ENCODE data around the gene CACUL1. TPM values are rescaled to one million over a fixed set of nuclear protein-coding genes. Genes with fewer than 3 reads are reported as not detected.

CACUL1 gene
- total and polyA plus RNA-seq, 2 donors (not counting 3 experiments of a cell fraction or from before 2014, with no cell fraction given), result 6.0 to 35.1 TPM

DNA sequence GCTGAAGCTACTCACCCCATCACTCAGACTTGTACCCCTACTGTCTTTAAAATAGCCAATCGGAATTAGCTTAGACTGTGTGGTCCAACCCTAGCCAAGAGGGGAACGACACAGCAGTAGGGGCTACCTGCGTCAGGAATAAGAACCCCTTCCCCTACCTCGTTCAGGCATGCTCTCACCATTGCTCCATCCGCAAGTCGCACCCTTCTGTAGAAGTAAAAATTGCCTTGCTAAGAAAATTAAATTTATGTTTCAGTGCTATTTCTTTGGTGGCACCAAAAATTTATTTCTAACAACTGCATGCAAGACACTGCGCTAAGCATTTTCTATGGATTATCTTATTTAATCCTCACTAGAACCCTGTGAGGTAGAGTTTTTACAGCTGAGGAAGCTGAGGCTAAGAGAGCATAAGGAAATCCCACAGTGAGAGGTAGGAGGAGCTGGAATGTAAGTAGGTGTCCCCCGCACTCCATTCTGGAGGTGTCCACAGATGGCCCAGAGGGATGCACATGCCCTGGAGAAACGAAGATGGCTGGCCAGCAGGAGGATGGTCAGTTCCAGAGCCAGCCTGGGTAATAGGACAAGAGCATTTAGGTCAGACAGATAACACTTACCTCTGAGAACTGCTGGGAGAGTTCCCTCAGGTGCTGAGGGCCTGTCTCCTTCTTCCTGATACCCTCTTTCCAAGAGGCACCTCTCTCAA, 15.3 kb upstream of the CACUL1 start:
- CTCF ChIA-PET, result no interaction called here
- POLR2A ChIA-PET, result no interaction called here
- intact Hi-C loops (cut with micrococcal nuclease), result no loop called here

More for the DNA sequence above, 15.3 kb upstream of the CACUL1 start:
- H3K9me1 ChIP-seq (replicated peaks; ENCODE audit: control insufficient read depth, extremely low read depth, insufficient read depth, low read length), result no peaks in the 10 kb centered on the region
- no peak overlapping the region for H3K4me3 ChIP-seq (replicated peaks in 1 of 3; ENCODE audit: insufficient read depth in 1 of 3, low read depth in 1 of 3, low read length in 3 of 3)
- H3K27ac ChIP-seq (ENCODE audit: insufficient read depth, low read depth, low read length), result no peak overlapping the region
- no TSS peak for BruUV-seq (replicated peaks)
- H4K20me1 ChIP-seq (replicated peaks; ENCODE audit: control insufficient read depth, extremely low read depth, insufficient read depth, low read length), result no peaks in the 10 kb centered on the region
- dilution Hi-C loops (cut with MboI; ENCODE audit: extremely low pct_ligation_motif_present, low sequenced_read_pairs), result no loop called here
- no peaks in the 10 kb centered on the region for H3K79me2 ChIP-seq (ENCODE audit: control insufficient read depth, insufficient read depth, low read length)
- no peaks in the 10 kb centered on the region for H3K27me3 ChIP-seq (ENCODE audit: control insufficient read depth in 2 of 2, insufficient read depth in 2 of 2, low read length in 2 of 2)
- FAIRE-seq, result no peak
- no peak overlapping the region for H2AFZ ChIP-seq (ENCODE audit: low read depth, low read length)
- no peak overlapping the region for H3K4me2 ChIP-seq (ENCODE audit: insufficient read depth, low read length)
- no peak overlapping the region for H3K9ac ChIP-seq (replicated peaks; ENCODE audit: extremely low read depth, insufficient read depth, low read length)
- TF ChIP-seq EZH2 (IDR thresholded peaks at IDR 0.05; ENCODE audit: borderline replicate concordance, low read depth, low read length, severe bottlenecking), result no peak
- TF ChIP-seq, protein P1, sequence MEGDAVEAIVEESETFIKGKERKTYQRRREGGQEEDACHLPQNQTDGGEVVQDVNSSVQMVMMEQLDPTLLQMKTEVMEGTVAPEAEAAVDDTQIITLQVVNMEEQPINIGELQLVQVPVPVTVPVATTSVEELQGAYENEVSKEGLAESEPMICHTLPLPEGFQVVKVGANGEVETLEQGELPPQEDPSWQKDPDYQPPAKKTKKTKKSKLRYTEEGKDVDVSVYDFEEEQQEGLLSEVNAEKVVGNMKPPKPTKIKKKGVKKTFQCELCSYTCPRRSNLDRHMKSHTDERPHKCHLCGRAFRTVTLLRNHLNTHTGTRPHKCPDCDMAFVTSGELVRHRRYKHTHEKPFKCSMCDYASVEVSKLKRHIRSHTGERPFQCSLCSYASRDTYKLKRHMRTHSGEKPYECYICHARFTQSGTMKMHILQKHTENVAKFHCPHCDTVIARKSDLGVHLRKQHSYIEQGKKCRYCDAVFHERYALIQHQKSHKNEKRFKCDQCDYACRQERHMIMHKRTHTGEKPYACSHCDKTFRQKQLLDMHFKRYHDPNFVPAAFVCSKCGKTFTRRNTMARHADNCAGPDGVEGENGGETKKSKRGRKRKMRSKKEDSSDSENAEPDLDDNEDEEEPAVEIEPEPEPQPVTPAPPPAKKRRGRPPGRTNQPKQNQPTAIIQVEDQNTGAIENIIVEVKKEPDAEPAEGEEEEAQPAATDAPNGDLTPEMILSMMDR (IDR thresholded peaks at IDR 0.05; ENCODE audit: extremely low read depth in 1 of 2, insufficient read depth in 1 of 2, low read depth in 1 of 2, low read length in 2 of 2), result no peak
- no peak for TF ChIP-seq POLR2AphosphoS5 (IDR thresholded peaks at IDR 0.05; ENCODE audit: insufficient read depth, low read depth, low read length)
- no peak for TF ChIP-seq MAX (IDR thresholded peaks at IDR 0.05; ENCODE audit: insufficient read depth, insufficient read length)
- TF ChIP-seq GATA2 (IDR thresholded peaks at IDR 0.05; ENCODE audit: insufficient read depth, insufficient read length, low read depth, low read length), result no peak
- TF ChIP-seq FOS (IDR thresholded peaks at IDR 0.05; ENCODE audit: borderline replicate concordance, insufficient read depth, low read length), result no peak
- no peak for TF ChIP-seq POLR2A (IDR thresholded peaks at IDR 0.05; ENCODE audit: low read depth, low read length)
- no peak for TF ChIP-seq JUN (IDR thresholded peaks at IDR 0.05; ENCODE audit: borderline replicate concordance, insufficient read depth, insufficient read length, low read depth)
- no peaks in the 10 kb centered on the region for H3K4me1 ChIP-seq (ENCODE audit: control insufficient read depth, extremely low read depth, insufficient read depth, low read length)
- H3K36me3 ChIP-seq (ENCODE audit: control insufficient read depth in 2 of 2, extremely low read depth in 1 of 2, insufficient read depth in 2 of 2, low read length in 2 of 2), result no peaks in the 10 kb centered on the region
- H3K9me3 ChIP-seq (replicated peaks; ENCODE audit: control insufficient read depth, insufficient read depth, low read length), result no peaks in the 10 kb centered on the region
- no peak for DNase-seq (ENCODE audit: low read depth, low spot score)
